NCI-H82 treated with DMSO at 0.1 percent for 48 hours (cell line): Measurements from ENCODE around the gene SLC25A28.
"Not testable (repeated sequence)": the region's sequence is repeated elsewhere in the genome, so short reads cannot be mapped to it uniquely, and the experiment has no call there.

Source experiments
- DNase-seq: peaks from one replicate; lab custom pipeline; 2025; ENCODE audit not compliant: unreplicated experiment; lab: John Stamatoyannopoulos, UW

SLC25A28 gene

DNA sequence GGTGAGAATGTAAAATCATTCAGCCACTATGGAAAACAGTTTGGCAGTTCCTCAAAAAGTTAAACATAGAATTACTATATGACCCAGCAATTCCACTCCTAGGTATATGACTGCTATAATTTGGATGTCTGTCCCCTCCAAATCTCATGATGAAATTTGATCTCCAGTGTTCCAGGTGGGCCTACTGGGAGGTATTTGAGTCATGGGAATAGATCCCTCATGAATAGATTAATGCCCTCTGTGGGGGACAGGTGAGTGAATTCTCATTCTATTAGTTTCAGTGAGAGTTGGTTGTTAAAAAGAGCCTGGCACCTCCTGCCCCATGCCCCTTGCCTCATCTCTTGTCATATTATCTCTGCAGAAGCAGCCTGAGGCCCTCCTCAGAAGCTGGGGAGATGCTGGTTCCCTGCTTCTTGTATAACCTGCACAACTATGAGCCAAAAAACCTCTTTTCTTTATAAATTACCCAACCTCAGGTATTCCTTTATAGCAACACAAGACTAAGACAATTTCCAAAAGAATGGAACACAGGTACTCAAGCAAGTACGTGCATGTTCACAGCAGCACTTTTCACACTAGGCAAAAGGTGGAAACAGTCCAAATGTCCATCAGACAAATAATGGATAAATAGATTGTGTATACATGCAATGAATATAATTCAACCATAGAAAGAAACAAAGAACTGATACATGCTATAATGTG, 8.8 kb upstream of the SLC25A28 start:
- DNase-seq: no peak

DNA sequence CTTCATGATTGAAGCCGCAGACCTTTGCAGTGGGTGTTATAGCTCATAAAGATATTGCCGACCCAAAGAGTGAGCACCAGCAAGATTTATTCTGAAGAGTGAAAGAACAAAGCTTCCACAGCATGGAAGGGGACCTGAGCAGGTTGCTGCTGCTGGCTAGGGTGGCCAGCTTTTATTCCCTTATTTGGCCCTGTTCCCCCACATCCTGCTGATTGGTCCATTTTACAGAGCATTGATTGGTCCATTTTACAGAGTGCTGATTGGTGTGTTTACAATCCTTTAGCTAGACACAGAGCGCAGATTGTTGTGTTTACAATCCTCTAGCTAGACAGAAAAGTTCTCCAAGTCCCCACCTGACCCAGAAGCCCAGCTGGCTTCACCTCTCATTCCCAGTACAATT, 4.9 kb upstream of the SLC25A28 start:
- not testable (repeated sequence) for DNase-seq

DNA sequence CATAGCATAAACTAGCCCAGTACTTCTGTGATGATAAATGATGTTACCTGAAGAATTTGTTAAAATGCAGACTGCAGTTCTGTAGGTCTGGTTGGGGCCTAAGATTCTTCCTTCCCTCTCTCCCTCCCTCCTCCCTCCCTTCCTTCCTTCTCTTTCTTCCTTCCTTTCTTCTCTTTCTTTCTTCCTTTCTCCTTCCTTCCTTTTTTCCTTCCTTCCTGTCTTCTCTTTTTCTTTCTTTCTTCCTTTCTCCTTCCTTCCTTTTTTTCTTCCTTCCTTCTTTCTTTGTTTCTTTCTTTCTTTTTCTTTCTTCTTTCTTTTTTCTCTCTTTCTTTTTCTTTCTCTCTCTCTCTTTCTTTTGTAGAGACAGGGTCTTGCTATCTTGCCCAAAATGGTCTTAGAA, 3.7 kb upstream of the SLC25A28 start:
- DNase-seq: no peak

DNA sequence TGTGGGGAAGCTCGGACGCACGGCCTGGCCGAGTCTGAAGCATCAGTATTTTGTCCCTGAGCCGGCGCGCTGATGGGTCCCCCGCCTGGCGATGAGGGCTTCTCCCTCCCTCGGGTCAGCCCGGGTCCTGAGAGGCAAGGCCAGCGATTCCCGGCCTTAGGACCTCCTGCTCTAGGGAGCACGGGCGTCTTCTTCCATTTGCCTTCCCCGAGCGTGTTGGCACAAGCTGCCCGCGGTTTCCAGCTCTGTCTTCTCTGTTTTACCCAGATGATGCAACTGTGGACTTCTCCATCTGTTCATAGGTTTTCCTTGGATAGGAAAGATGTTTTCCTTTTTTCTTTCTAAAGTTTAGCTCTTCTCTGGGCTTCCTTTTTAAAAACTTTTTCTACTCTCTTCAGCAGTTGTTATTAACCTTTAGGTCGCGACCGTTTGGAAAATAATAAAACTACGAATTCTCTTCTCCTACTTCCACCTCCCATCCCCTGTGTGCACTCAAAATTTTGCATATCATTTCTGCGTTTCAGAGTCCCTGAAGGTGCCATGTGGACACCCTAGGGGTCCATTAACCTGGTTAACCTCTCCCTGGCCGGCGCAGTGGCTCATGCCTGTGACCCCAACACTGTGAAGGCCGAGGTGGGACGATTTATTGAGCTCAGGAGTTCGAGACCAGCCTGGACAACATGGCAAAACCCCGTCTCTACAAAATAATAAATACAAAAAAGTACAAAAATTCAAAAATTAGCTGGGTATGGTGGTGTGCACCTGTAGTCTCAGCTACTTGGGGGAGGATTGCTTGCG, 1.4 kb upstream of the SLC25A28 start:
- DNase-seq: no peak

DNA sequence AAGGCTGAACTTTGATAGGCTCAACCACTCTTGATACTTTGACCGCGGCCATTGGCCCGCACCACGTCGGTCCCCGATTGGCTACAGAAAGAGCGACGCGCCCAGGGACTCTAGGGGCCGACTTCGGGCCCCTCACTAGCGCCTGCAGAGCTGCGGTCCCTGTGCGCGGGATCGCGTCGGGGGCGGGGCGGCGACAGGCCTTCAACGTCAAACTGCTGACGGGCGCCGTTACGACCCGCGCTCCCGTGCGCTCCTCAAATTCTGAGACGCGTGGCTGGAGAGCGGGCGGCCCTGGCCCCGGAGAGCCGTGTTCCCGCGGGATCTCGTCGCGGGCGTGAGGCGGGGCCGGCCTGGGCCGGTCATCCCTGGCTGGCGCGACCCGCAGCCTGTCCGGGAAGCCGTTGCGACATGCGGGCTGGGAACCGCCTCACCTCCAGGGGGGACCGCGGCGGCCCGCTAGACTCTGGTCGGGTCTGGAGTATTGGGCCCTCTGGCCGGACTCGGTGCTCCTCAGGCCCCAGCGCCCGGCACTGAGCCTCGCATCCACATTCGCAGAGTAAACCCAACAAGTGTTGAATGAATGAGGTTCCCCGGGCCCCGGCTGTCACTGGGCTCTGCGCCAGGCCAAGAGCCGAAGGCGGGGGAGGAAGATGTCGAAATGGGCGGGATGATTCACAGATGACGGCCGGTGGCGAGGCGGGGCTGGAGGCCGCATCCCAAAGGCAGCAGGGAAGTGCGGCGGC, 643 bp upstream of the SLC25A28 start:
- peak; percentile 21 for DNase-seq

DNA sequence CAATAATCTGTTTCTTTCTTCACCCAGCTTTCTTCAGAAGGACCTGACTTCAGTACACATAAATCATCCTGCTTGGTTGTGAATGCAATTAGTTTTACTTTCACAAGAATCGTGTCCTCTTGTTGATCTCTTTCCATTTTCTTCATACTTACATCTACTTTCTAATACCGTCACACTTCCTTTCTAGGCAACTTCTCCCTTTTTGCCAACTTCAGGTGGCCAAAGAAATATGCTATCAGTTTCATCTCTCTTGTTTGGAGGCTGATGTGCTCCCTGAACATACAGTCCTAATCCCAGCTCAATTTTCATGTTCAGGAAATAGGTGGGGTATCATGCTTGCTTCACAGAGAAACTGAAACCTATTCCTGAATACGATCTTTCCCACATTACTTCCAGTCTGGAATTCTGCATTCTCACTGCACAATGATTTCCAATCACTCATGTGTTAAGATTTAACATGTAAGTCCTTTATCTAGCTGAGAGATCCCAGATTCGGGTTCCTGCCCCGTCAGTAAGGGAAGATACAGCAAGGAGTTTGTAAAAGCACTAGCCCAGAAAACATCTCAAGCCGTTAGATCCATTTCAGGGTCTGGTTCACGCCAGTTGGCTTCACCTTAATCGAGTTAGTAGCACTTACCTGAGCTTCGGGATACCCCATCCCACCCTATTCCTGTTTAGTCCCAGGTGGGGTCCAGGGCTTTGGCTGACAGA, 994 bp downstream of the SLC25A28 start:
- DNase-seq: no peak

DNA sequence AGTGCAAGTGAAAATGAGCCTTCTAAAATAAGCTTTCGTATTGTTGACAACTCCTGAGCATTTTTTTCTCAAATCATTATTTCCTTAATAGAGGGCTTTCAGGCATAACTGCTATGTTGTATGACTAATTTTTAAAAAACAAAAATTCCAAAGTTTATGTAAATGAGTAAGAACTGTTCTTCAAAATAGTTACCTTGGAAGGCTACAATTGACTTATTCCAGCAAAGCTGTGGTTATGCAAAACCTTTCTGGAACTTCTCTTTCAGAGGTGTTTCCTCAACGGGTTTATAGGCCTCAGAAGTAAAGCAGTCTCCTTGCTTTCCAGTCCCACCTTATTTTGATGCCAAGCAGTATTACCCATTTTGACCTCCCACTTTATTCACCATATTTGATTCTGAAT, 2.5 kb downstream of the SLC25A28 start:
- no peak for DNase-seq

DNA sequence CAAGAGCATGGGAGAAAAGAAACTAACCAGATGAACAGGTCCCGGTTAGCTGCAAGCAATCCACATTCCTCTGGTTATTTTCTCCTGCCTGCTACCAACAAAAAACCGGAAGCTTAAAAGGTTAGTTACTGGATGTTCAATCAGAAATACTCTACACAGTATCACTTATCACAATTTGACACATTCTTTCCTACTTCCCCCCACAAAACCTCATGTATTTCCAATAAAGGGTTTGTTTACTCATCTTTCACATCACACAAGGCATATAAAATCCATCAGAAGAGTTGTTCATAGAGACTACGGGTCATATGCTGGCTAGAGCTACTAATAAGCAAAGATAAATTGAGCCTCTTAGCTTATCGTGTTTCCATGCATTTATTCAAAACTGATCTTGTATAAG, 4.8 kb downstream of the SLC25A28 start:
- no peak for DNase-seq

DNA sequence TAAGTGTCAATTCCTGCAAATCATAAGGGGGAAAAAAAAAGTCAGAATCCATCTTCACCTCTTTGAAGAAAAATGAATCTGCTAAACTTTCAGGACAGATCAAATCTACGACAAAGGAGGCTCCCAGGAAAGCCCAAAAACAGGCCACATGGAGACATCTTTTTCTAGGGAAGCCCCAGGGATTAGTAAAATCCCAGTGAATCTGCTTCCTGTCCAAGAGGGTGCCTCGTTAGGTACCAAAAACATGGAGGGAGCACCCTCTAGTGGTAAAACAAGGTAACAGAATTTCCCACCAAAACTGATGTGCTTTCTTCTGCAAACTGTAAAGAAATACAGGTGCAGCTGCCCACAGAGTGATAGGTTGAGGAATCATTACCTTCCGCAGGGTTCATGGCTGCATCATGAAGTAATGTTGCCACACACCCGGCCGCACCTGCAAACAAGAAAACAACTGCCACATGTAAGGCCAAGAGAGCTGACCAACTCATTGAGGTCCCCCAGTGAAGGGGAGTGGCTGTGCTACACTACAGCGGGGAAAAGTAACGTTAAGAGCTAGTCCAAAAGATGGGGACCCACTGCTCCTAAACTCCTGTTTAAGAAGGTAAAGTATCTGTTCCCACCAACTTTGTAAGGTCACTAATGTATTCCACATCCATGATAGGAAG, 7.9 kb downstream of the SLC25A28 start:
- DNase-seq: peak; percentile 58

DNA sequence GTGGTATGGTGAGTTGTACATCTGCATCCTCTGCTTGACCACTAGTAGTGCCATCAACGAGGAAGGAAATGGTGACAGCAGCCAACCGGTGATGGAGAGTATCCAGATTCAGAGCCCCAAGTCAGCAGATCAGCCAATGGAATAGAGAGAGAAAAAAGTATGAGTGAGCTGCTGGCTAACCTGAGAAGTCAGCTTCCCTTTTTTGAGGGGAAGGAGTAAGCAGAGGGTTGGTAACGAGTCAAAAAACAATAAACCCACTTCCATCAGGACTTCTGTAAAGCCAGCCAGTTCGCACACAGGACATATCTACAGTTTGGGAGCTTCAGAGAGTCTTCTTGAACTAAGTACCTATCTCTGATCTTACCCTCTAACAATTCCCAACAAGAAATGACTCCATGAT, 8.9 kb downstream of the SLC25A28 start:
- no peak for DNase-seq

DNA sequence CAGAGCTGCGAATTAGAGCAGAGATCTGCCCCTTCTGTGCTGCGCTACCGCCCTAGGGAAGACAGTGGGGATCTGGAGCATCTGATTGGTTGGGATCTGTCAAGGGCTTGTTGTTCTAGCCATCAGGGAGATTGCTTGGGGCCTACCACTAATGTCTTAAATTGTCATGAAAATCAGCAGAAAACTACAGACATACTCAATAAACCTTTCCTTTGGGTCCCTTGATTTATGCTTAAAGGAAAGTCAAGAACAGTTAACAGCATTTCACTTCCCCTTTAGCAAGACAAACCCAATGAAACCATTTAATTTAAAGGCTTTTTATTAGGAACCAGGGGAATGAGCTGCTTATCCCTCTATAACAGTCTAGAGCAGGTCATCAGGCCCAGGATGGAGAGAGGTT, 10.0 kb downstream of the SLC25A28 start:
- no peak for DNase-seq

DNA sequence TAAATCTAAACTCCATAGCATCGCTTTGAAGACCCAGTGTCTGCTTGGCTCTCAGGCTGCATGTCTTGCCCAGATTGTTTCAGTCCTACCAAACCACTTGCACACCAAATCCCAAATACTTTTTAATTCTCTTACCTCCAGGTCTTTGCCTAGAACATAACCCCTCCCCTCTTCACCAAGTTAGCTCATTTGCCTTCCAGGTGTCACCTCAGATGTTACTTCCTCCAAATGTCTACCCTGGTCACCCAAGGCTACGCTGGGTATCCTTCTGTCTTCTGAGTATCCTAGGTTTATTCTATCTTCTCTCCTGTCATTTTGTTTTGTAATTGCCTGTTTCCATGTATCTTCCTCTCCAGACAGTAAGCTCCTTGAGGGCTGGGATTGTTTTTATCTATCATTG, 11.1 kb downstream of the SLC25A28 start:
- DNase-seq: no peak

DNA sequence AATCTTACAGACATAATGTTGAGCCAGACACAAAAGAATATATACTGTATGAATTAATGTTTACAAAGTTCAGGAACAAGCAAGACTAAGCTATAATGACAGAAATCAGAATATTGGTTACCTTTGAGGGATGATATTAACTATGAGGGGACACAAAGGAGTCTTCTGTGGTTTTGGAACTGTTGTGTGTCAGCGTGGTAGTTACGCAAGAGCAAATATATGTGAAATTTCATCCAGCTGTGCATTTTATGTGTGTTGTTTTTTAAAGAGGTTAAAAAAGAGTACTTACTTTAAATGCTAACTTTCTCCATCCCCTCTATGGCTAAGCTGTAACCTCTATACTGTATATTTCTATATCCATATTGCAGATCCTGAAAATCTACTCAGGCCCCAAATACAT, 14.9 kb downstream of the SLC25A28 start:
- no peak for DNase-seq

DNA sequence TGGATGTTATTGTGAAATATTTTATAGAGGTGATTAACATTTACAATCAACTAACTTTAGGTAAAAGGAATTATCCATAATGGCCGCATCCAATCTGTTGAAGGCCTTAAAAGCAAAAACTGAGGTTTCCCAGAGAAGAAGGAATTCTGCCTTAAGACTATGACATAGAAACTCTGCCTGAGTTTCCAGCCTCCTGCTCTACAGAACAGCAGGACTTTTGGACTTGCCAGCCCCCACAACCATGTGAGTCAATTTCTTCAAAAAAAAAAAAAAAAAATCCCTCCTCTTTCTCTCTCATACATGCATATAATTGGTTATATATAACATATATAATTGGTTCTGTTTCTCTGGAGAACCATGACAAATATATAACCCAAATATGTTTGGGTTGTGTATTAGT, 15.4 kb downstream of the SLC25A28 start:
- no peak for DNase-seq

DNA sequence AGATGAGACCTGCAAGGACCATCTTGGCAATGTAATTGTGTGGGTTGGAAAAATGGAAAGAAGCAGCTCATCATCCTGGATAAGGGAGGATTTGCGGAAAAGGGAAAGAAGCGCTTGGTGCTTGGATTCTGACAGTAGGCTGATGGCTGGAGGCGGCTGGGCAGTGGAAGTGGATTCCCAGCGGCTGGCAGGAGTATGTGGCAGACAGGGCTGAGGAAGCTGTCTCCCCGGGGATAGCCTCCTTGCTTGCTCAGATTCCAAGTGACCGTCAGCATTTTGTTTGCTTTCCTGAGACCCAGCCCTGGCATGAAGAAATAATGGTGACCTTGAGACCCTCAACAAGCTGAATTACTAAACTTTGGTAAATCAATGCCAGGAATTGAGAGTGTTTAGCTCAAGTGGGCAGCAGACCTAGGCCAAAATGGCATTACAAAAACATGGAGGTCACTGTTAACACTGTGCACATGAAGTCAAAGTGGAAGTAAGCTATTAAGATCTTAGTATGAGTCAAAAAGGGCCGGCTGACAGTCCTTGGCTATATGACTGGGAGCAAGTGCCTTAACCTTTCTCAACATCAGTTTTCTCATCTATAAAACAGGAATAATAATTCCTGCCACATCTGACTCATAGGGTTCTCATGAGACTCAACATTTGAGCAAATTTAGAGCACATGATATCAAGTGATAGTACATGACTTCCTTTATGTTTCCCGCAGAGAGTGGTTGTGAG, 21.3 kb downstream of the SLC25A28 start:
- DNase-seq: no peak

DNA sequence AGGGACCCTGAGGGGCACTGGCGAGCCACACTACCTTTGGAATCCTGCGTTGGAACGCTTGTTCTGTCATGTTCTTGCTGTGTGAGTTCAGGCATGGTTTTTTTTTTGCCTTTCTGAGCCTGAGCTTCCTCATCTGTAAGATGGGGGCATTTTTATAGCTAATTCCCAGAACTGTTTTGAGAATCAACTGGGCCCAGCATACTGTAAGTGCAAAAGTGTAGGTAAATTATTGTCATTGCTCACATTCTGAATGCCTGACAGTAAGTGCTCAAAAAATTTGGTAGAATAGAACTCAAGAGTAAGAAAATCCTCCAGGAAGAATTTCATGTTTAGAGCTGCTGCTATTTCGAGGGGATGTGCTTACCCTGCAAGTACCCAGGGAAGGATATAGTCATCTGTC, 22.2 kb downstream of the SLC25A28 start:
- no peak for DNase-seq

DNA sequence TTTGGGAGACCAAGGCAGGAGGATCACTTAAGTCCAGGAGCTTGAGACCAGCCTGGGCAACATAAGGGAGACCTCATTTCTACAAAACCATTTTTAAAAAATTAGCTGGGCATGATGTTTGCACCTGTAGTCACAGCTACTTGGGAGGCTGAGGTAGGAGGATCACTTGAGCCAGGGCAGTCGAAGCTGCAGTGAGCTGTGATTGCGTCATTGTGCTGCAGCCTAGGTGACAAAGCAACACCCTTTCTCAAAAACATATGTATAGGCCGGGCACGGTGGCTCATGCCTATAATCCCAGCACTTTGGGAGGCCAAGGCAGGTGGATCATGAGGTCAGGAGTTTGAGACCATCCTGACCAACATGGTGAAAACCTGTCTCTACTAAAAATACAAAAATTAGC, 23.5 kb downstream of the SLC25A28 start:
- not testable (repeated sequence) for DNase-seq

DNA sequence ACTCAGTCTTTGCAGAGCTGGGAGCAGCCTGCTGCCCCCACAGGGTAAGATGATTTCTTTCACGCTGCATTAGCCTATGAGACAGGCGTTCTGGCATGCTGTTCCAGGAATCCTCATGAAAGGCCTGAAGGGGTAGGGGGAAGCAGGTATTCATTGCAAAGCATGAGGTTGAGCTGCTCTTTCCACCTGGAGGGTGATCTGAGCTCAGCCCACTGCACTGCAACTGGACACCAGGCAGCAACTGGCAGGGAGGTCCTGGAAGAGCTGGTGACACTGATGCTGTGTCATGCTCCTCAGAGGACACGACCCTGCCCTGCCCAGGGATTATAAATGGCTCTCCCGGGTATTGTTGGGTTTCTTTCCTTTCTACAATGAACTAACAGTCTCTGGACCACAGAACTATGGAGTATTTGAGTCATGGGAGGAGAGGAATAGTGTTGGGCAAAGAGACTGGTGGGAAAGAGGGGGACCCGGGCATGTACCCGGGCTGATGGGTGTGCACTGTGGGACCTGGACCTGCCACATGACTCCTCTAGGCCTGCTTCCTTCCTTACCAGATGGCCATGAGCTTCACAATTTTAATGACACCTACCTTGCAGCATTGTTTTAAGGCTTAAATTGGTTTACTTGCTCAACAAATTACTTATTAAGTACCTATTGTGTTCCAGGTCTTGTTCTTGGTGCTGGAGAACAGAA, 24.3 kb downstream of the SLC25A28 start:
- no peak for DNase-seq

DNA sequence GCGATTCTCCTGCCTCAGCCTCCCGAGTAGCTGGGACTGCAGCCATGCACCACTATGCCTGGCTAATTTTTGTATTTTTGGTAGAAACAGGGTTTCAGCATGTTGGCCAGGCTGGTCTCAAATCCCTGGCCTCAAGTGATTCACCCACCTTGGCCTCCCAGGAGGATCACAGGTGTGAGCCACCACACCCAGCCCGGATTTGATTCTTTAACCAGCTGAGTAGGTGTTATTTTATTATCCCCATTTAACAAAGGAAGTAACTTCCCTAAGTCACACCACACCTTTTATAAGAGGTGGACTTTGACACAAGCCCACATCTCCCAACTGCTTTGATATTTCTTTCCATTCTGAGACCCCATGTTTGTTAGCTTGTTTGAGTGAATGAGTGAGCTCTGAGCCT, 25.0 kb downstream of the SLC25A28 start:
- DNase-seq: no peak

DNA sequence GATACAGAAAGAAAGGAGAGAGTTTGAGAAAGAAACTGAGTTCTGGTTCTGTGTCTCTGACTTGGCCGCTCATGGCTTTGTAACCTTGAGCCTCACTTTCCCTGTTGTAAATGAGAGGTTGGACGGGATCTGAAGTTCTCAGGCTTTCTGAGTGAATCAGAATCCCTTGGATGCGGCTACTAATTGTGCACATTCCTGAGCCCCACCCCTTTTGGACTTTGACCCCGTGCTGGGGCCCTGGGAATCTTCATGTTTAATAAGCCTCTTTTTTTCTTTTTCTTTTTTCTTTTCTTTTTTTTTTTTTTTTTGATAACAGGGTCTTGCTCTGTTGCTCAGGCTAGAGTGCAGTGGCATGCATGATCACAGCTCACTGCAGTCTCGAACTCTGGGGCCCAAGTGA, 26.9 kb downstream of the SLC25A28 start:
- no peak for DNase-seq
